Middle frontal gyrus (tissue), 1 donor: Measurements from ENCODE around the gene DYNC1H1.
"Not testable (repeated sequence)": the region's sequence is repeated elsewhere in the genome, so short reads cannot be mapped to it uniquely, and the experiment has no call there.

Experiments
- DNase-seq: peaks from one replicate; pipeline ENCODE4 v3.0.0-alpha.2; 2015; ENCODE audit warnings: low spot score; ENCODE audit errors: extremely low spot score

The DYNC1H1 gene

GRCh38 chr14:102063808-102064429 lies 99.5 kb downstream of the DYNC1H1 start:
- DNase-seq: no peak

- DNase-seq: not testable (repeated sequence)
Measured at GRCh38 chr14:102064590-102064989, 100.2 kb downstream of the DYNC1H1 start.

- no peak for DNase-seq
Measured at GRCh38 chr14:102066041-102066451, 101.7 kb downstream of the DYNC1H1 start.

DNA sequence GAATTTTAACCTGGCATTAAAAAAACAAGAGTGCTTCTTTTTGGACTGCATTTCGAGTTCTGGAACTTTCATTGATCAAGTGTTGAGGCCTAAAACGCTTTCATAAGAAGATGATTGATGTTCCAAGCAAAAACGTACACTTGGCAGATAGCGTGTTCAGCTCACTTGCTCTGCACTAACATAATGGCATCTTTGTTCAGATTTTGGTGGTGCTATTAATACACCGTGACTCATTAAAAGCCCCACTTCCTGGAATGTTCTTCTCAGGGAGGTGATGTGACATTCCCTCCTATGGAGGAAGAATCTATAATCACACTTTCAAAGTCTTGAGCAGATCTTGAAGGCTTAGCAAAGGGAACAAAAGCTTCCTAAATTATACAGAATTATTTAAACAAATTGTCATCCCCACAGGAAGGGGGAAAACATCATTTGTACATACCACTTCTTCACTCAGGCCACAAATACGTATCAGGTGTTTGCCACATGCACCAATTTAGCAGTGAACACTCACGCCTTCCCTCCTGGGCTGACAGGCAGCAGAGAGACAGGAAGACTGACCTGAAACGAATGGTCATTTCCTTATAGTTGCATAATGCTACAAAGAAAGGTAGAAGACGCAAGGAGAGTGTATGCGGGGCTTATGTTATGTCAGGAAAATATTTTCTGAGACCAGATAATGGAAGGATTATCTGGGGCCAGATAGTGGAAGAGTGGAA lies 107.1 kb downstream of the DYNC1H1 start:
- no peak for DNase-seq

GRCh38 chr14:102074415-102074964 lies 110.1 kb downstream of the DYNC1H1 start:
- DNase-seq: no peak

DNA sequence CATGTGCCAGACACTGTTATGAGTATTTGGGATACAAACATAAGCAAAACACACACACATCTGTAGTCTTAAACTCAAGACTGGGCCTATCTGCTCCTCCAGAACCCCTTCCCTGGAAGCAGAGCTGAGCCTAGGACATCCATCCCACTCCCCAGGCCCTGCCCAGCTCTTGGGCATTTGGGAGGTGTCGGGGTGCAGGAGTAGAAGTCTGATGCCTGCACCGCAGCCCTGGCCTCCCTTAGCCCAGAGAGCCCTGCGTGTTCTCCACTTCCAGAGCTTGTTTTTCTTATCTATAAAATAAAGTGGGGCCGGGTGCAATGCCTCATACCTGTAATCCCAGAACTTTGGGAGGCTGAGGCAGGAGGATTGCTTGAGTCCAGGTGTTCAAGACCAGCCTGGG lies 110.8 kb downstream of the DYNC1H1 start:
- no peak for DNase-seq

DNA sequence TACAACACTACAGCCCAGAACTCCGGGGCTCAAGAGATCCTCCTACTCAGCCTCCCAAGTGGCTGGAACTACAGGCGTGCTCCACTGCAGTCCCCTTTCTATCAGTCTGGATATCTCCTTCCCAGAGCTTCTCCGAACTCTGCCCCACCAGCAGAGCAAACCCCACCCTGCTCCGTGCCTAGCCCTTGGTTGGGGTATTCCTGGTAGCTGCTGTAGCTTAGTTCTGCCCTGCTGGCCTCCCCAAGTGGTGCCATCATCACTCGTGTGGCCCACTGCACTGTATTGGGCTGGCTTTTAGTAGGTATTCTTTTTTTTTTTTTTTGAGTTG lies 113.0 kb downstream of the DYNC1H1 start:
- no peak for DNase-seq

- not testable (repeated sequence) for DNase-seq
Measured at GRCh38 chr14:102078361-102078791, 114.0 kb downstream of the DYNC1H1 start.

DNA sequence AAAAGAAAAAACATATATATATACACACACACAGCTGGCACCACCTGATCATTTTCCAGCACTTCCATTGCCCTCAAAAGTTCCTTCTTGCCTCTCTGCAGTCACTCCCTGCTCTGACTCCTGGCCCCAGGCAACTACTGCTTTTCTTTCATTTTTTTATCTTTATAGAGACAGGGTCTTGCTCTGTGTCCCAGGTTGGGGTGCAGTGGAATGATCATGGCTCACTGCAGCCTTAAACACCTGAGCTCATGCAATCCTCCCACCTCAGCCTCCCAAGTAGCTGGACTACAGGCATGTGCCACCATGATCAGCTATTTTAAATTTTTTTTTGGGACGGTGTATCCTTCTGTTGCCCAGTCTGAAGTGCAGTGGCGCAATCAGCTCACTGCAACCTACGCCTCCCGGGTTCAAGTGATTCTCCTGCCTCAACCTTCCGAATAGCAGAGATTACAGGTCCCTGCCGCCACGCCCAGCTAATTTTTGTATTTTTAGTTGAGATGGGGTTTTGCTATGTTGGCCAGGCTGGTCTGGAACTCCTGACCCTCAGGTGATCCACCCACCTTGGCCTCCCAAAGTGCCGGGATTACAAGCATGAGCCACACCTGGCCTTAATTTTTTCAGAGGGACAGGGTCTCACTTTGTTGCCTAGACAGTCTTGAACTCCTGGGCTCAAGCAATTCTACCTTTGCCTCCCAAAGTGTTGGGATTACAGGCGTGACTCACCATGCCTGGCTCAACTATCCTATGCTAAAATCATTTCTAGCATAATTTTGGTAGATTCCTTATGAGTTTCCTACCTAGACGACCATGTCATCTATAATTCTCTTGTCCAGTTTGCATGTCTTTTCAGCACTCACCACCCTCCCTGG lies 114.7 kb downstream of the DYNC1H1 start:
- DNase-seq: no peak

GRCh38 chr14:102079700-102079979 lies 115.3 kb downstream of the DYNC1H1 start:
- no peak for DNase-seq

DNA sequence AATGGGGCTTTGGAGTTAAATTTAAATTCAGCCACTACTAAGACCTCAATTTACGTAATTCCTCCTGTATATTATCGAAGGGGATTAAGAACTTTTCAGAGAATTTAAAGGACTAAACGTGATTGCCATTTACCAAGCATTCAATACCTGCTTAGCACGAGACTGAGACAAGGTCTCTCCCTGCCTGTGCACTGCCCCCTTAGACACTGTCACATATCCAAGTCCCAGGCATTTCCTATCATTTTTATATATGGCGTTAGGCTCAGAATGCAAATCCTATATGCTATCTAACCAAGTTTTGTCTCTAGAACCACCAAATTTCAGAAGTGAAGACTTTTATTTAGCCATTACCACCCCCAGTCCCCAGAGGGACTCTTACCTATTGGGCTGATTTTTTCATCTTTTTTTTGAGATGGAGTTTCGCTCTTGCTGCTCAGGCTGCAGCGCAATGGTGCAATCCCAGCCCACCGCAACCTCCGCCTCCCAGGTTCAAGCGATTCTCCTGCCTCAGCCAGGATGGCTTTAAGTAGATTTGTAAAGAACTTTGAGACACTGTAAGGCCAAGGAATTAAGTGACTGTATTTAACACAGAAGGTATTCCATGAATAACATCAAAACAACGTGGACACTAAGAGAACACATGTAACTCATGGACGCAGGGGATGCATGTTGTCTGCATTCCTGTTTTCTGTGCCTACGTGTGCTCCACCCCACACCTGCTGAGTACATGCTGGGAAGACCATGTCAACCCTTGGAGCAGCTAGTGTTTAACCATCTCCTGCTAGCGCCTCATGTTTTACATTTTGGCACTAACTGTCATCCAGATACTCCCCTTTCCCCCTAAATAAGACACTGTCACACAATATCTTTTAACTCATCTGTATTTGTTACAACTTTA lies 116.1 kb downstream of the DYNC1H1 start:
- DNase-seq: no peak

- DNase-seq: no peak
Measured at GRCh38 chr14:102081231-102082080, 117.1 kb downstream of the DYNC1H1 start.

DNA sequence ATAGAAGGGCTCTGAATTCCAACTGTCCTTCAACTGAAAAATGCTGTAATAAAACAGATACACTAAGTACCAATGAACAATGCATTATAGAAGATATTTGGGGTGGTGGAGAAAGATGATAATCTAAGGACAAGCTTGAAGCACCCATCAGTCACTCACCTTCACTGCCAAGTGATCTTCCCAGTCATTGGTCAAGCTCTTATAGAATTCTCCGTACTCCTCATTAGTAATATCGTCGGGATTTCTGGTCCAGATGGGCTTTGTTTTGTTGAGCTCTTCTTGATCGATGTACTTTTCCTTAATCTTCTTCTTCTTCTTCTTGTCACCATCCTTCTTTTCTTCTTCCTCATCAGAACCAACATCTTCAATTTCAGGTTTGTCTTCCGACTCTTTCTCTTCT lies 120.1 kb downstream of the DYNC1H1 start:
- not testable (repeated sequence) for DNase-seq

- DNase-seq: no peak
Measured at GRCh38 chr14:102084931-102085330, 120.6 kb downstream of the DYNC1H1 start.

- no peak for DNase-seq
Measured at GRCh38 chr14:102085488-102085887, 121.1 kb downstream of the DYNC1H1 start.

GRCh38 chr14:102085948-102086708 lies 121.8 kb downstream of the DYNC1H1 start:
- no peak for DNase-seq

DNA sequence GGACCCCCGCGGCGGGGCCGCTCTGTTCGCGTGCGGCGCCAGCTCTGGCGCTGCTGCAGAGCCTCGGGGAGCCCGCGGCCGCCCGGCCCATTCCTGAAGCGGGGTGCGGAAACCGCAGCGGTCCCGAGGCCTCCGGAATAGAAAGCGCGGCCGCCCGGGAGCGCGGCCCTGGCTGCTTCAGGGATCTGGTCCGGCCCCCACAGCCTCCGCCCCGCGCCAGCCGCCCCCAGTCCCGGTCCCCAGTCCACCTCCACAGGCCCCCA lies 122.3 kb downstream of the DYNC1H1 start:
- no peak for DNase-seq

GRCh38 chr14:102086972-102087761 lies 122.8 kb downstream of the DYNC1H1 start, which contains the start of gene HSP90AA1:
Gene HSP90AA1, minus strand, starts transcription at chr14:102087044. Its CDS starts 666 bp downstream, at chr14:102086378.
- DNase-seq: peak; percentile 84

- no peak for DNase-seq
Measured at GRCh38 chr14:102087762-102088011, 123.3 kb downstream of the DYNC1H1 start.
